GDM1 (cell line): ENCODE data around the gene IL25.
"Not testable (repeated sequence)": the region's sequence is repeated elsewhere in the genome, so short reads cannot be mapped to it uniquely, and the experiment has no call there.

Source experiments
- DNase-seq: peaks from one replicate; lab custom pipeline; 2025; lab: John Stamatoyannopoulos, UW

The IL25 gene

DNA sequence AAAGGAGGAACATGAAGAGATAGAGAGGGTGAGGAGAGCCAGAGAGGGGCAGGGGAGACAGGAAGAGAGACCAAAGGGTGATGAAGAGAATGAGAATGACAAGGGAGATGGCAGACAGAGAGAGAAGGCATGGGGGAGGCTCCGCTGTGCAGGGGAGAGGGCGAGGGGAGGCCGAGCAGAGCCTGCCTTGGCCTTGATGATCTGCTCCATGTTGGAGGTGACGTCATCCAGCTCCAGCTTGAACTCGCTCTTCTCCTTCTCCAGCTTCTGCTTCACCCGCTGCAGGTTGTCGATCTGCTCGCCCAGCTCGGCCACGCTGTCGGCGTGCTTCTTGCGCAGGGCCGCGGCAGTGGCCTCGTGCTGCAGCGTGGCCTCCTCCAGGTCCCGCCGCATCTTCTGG is 17.3 kb downstream of the IL25 start:
- not testable (repeated sequence) for DNase-seq

DNA sequence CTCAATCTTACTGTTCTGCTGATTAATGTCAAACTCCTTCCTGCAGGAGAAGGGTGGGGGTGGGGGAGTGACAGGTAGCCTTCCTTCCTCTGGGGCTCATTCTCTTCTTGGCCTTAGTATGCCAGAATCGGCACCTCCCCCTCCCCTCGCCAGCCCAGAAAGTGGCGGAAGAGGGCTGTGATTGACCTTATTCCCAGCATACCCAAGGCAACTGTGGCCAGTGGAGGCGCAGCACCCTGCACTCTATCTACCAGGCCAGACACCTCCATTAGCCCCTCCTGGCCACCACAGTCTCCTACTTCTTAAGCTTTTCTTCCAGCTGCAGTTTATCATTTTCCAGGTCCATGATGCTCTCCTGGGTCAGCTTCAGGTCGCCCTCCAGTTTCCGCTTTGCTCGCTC is 20.0 kb downstream of the IL25 start:
- no peak for DNase-seq

DNA sequence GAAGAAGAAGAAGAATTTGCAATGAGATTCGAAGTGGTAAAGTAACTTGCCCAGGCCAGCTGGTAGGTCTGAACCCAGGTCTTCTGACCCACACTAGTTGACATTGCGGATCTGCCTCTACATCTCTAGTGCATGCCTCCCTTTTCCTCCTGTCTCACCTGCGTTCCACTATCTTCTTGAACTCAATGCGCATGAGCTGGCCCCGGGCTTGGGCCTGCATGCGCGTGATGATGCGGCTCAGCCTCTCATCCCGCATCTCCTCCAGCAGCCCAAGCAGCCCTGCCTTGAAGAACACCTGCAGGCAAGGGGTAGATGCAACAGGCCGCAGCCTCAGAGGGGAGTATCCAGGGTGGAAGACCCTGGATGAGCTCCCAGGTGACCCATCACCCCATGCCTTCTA is 23.5 kb downstream of the IL25 start:
- no peak for DNase-seq

DNA sequence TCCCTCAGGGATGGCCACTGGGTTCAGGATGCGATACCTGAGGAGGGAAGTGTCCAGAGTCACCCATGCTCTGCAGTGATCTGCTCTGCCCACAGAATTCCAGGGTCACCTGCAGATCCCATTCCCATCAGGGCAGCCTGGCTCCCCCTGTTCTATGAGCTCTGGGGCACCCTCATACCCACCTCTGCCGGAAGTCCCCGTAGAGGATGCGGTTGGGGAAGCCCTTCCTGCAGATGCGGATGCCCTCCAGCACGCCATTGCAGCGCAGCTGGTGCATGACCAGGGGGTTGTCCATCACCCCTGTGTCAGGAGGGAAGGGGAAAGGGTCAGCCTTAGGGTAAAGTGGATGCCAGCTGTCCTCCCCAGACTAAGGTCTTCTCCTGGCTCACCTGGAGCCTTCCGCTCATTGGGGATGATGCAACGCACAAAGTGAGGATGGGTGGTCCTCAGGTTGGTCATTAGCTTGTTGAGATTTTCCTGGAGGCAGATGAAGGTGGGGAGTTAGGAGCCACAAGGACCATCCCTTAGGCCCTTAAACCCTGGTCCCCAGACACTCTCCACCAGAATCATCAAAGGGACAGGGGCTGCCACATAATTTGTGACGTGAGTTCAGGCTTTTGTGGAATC is 24.3 kb downstream of the IL25 start:
- no peak for DNase-seq

DNA sequence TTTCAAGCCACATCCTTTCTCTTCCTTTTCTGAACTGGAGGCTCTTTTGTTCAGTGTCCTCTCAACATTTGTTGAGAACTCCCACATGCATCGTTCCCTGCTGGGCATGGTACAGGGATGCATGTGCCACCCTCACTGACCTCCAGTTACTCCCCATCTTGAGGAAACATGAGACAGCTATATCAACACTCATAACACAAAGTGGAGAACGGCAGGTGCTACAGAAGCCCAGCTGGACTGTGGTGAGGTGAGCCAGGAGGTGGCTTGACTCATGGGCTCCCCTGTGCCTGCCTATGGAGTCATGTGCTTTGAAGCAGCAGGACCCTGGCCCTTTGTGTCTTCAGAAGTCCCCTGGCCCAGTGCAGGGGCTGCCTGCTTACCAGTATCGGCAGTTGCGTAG is 25.7 kb downstream of the IL25 start:
- DNase-seq = no peak

DNA sequence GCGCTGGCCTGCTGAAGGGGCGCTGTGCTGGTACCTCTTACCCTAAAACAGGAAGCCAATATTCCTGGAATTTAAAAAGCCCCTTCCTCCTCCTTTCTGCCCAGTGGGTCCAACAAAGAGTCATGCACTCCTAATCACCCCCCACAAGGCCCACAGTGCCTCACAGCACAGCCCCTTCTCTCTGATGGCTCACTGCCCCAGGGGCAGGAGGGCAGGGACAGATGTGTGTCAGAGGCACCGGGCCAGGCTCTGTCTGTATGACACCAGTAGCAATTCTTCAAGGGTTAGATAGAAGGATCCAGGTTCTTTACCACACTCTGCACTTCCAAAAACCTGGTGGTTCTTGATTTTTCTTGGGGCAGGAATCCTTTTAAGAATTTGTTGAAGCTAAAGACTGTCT is 26.5 kb downstream of the IL25 start:
- DNase-seq = no peak

DNA sequence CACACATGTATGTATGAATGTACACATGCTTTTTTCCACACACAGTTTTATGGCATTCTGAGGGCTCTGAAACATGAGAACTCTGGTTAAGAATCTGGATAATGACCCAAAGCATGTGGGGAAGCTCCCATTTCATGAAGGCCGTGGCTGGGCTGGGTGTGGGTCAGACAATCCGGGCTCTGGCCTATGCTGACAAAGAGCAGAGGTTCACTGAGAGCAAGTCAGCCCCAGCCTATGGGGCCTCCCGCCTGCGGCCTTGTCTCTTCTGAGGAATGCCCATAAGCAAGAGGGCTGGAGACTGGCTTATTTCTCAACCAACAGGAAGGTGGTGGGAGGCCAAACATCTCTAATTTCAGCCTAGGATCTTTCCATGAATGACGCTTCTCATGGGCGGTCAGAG is 27.0 kb downstream of the IL25 start:
- DNase-seq = no peak

DNA sequence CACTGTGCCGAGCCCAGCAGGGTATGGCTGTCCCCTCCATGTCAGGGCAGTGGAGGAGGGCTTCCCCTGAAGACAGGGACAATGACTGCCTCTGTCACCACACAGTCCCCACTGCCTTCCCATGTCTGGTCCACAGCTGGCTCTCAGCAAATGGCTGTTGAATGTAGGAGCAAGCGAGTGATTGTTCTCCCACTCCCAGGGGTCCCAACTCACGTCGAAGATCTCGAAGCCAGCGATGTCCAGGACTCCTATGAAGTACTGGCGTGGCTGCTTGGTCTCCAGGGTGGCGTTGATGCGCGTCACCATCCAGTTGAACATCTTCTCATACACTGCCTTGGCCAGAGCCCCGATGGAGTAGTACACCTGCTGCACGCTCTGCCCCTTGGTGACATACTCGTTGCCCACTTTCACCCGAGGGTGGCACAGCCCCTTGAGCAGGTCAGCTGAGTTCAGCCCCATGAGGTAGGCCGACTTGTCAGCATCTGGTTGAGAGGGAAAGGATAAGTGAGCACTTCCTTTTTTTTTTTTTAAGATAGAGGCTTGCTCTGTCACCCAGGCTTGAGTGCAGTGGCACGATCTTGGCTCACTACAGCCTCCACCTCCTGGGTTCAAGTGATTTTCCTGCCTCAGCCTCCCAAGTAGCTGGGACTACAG is 28.0 kb downstream of the IL25 start:
- DNase-seq = not testable (repeated sequence)

DNA sequence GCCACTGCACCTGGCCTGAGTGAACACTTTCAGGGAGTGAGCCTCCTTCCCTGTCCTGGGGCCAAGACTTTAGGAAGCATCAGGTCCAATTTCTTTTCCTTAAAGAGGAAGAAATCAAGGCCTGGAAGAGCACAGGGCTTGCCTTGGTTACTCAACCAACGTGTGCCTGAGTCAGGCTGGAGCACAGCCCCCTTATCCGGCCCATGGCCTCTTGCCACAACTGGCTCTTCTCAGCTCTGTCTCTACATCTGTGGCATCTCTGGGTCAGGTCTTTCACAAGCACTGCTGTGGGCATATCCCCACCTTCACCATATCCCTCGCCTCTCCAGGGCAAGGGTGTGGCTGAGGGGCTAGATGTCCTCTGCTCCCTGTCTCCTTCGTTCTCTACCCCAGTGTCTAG is 28.7 kb downstream of the IL25 start:
- DNase-seq = no peak

DNA sequence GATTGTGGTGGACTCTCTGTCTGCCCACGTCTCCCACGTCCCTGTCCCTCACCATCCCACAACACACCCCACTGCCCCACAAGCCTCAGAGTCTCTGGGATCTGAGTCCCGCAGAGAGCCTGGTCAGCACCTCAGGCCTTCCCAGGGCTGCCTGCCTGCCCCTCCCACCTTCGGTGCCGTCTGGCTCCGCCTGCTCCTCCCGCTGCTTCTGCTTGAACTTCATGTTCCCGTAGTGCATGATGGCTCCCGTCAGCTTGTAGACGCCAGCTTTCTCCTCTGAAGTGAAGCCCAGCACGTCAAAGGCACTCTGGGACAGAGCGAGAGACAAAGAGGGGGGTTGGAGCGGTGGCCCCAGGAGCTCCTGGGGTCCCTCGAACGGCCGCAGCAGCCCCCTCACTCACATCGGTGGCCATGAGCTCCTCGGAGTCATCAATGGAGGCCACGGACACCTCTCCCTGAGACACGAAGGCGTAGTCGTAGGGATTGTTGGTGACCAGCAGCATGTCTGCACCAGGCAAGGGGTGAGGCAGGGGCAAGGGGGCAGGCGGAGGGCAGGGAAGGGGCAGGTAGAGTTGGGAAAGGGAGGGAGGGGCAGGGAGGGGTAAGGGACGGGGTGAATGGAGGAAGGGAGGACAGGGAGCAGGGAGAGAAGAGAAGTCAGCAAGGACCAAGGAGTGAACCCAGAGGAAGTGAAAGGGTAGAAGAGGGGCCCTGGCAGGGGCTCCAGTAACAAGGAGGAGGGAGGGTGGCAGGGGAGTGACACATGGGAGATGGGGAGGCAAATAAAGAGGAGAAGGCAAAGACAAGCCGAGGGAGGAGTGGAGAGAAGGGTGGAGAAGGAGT is 29.9 kb downstream of the IL25 start:
- DNase-seq = no peak

DNA sequence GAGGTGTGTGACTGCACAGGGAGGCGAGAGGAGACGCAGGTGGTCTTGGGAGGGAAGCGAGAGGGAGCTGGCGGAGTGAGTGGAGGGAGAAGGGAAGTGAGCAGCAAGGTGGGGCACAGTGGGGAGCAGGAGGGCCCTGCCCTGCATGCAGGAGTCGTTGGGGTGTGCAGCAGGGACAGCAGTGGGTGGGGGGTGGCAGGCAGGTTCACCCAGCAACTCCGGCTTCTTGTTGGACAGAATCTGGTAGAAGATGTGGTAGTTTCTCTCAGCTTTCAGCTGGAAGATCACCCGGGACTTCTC is 30.5 kb downstream of the IL25 start:
- no peak for DNase-seq

DNA sequence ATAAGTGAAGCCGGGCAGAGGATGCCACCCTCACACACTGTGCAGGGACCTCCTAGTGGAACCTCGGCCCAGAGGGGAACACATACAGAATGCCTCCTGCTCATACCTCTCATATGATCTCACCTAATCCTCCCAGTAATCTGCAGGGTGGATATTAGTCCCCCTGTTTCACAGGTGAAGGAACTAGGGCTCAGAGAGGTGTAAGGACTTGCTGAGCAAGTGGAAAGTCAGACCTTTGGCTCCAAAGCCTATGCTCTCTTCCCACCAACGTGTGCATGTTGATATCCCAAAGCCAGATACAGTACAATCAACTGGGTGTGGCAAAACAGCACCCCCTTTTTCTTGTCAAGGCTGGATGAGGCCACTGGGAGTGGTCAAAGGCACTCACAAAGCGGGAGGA is 31.3 kb downstream of the IL25 start:
- DNase-seq = no peak

DNA sequence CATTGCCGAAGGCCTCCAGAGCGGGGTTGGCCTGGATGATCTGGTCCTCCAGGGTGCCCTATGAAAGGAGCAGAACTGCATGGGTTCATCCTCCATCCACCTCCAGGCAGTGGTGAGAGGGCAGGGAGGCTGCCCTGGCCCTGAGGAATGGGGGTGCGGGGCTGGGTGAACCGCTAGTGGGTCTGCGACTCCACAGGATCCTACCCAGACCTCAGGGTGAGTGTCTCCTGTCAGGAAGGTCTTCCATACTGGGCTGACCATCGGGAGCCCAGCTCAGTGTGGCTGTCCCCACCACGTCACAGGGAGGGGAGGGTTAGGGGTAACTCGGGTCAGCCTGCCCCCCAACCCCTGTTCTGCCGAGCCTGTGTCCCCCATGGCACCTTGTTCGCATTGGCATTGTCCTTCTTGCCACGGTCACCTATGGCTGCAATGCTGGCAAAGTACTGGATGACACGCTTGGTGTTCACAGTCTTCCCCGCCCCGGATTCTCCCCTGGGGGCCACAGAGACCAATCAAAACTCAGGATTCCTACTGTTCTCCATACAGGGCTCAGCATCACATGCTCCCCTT is 31.8 kb downstream of the IL25 start:
- no peak for DNase-seq

DNA sequence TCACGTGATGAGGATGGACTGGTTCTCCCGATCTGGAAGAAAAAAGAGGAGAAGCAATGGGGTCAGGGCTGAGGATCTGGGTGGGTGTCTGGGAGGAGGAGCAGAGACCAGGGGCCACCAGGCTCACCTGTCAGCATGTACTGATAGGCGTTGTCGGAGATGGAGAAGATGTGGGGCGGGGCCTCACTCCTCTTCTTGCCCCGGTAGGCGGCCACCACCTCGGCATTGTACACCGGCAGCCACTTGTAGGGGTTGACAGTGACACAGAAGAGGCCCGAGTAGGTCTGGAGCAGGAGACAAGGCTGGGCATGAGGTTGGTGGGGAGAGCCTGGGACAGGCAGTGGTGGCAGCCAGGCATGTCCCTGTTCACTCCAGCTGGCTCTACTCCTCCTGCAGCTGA is 32.5 kb downstream of the IL25 start:
- DNase-seq = no peak

DNA sequence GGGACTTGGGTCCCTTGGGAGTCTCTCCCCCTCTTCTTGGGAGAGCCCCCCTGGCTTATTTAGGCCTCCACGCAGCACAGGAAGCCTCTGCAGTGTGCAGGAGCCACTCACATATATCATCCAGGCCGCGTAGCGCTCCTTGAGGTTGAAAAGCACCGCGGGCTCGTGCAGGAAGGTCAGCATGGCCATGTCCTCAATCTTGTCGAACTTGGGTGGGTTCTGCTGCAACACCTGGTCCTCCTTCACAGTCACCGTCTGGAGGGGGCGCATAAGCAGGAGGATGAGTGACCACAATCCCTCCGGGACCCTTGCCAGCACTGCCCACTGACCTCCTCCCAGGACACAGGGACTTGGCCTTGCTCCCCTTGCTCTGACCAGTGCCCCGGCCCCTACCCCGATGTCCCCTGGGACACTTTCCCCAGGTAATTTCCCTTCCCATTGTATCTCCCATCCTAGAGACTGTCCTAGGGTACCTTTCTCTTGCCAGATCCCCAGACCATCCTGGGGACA is 33.0 kb downstream of the IL25 start:
- no peak for DNase-seq

DNA sequence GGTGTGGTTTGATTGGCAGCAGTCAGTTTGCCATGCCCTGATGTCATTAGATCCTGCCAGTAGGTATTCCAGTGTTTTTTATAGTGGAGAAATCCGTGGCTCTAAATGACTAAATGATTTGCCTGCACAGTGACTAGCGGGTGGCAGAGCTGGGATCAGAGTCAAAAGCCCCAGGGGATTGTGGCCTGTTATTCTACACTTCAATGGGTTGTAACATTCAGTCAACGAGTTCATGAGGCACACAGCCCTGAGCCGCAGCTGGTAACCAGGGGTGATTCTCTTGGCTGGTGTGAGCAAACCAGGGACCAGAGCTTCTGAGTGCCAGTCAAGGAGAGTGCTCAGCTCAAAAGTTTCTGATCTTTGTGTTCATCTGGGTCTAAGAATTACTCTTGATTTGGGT is 33.6 kb downstream of the IL25 start:
- no peak for DNase-seq

DNA sequence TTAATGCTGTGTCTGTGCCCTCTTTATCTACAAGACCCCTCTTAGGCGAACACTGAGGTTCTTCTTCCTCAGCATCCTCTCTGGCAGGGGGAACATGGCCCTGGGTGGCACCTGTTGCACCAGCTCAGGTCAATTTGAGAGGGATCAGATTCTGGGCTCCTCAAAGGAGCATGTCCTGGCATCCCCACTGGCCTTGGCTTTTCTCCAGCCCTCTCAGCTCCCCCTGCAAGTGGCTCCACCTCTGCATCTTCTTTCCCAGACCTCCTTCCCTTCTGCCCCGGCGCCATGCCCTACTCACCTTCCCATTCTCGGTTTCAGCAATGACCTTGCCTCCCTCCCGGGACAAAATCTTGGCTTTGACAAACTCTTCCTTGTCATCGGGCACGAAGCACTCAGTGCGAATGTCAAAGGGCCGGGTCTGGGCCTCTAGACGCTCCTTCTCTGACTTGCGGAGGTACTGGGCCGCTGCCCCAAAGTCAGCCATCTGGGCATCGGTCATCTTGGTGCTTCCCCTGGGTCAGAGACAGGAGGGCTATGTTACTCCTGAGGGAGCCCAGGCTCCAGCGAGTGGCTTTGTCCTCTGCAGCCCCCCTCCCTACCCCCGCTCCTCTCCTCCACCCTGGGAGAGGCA is 34.2 kb downstream of the IL25 start:
- DNase-seq = no peak

DNA sequence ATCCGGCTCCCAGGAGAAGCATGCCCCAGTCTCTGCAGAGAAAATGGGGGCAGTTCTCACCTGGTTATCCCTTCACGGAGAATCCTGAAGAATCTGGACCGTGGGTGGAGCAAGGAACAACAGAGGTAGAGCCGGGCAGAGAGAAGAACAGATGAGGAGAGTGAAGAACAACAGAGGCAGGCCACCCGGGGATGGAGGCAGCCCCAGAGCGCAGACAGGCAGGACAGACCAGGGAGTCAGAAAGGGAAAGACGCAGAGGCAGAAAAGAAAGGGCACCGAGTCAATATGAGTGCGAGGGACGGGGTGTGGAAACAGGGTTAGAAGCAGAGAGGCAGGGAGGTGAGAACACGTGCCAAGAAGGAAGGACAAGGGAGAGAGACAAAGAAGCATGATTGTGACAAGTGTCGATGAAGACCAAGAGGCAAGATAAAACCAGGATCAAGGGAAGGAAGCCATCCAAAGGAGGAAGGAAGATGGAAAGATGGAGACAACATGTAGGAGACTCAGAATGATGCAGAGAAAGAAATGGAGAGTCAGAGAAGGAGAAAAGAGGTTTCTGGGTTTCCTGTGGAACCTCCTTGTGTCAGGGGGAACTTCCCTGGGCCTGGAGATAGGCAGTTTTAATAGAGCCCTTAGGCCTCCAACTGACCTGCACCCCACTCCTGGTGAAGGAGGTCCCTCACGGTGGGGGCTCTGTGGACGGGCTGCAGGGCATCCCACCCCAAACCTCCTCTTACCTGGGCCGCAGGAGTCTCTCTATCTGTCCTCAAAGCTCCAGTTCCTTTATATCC is 35.1 kb downstream of the IL25 start, which contains the start of gene MYH6:
Gene MYH6, minus strand, starts transcription at position 758 of the 791 bp plus-strand sequence. CDS start 1,050 bp downstream, outside the sequence.
- DNase-seq = no peak

DNA sequence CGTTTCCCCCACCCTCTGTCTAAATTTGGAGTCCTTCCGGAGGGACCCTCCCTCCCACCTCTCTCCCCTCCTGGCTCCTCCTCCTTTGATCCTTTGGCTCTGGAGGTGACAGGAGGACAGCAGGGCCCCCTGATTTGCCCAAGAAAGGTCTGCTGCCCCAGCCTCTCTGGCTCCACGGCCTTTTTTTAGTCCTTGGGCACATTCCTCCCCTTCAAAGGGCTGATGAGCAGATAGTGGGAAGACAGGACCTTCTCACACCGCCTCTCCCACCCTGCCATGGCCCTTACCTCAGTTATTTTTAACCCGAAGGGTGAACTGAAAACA is 35.7 kb downstream of the IL25 start:
- DNase-seq = no peak

DNA sequence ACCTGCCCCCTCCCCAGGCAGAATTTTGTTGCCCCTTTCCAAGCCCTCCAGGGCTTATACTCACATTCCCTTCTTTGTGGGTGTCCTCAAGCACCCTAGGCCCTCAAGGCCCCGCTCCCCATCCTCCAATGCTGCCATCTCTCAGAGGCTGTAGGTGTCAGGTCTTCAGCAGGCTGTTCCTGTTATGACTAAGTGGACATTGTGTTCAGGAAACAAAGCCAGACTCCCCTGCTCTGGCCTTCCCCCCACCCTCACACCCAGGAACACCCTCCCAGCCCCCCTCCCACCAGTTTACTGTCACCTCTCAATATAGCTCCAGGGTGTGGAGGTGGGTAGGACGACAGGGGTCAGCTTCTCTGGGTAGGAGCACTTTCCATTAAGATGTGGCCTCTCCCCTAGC is 36.9 kb downstream of the IL25 start:
- DNase-seq = no peak

DNA sequence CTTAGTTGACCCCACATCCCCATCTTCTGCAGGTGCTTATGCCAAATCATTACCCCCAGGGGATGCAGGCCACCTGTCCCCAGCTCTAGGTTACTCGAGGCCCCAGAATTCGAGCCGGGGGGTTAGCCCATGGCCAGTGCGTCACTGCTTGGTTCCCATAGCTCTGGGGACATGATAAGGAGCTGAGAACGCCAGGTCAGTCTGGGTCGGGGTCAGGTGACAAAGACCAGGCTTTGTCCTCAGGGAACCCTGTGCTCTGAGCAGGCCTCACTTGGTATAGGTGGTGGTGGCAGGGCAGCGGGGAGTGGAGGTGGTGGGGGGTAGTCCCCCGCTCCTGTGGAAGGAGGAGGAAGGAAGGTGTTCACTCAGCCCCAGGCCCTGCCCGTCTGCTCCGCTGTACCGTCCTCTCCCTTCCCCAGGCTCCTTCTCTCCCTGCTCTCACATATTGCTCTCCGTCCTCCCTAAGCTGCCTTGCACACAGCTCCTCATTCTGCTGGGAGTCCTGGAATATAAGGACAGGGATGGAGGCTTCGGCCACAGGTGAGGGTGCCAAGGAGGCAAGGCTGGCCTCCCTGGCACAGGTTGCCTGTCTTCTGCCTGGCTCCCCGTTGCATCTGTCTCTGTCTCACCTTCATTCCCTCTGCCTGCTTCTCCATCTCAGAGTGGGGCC is 37.5 kb downstream of the IL25 start:
- no peak for DNase-seq
